ENCODE measurements around the gene MMP7.
"Not testable (repeated sequence)": the region's sequence is repeated elsewhere in the genome, so short reads cannot be mapped to it uniquely, and the experiment has no call there.

The MMP7 gene

DNA sequence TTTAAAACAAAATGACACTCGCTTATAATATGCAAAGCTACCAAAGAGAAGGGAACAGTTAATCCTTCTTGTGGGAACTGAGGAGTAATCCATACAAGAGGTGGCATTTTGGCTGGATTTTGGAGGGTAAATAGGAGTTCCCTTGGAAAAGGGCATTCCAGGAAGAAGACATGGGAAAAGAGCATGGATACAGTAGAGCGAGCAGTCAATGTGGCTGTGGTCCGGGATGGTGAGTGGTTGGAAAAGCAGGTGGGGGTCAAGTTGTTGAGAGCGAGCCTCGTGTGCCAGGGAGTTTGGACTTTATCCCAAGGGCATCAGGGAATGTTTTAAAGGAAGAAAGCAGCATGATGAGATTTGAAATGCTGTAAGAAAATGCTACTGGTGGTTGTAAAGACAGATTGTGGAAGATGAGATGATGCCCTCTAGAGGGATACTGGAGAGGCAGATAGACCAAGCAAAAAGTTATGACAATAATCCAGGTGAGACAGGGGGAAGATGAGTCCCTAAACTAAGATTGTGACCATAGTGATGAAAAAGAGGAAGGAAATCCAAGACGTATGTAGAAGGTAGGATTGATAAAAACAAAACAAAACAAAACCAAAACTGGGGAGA, 3.8 kb upstream of the MMP7 start:
- no peak for DNase-seq

DNA sequence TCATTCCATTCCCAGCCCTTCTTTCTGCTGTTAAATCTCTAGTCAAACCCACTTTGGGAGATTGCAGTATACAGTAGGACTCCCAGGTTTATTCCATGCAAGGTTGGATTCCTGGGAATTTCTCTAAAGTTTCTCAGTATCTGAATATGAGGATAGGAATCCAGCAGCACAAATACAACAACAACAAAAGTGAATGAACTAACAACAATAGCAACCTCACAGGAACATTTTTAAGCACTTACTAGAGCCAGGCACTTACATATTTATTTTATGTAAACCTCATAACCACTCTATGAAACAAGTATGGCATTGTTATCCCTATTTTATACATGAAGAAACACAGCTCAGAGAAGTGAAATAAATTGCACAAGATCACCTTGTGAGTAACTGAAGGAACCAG, 1.9 kb downstream of the MMP7 start:
- no peak for DNase-seq

DNA sequence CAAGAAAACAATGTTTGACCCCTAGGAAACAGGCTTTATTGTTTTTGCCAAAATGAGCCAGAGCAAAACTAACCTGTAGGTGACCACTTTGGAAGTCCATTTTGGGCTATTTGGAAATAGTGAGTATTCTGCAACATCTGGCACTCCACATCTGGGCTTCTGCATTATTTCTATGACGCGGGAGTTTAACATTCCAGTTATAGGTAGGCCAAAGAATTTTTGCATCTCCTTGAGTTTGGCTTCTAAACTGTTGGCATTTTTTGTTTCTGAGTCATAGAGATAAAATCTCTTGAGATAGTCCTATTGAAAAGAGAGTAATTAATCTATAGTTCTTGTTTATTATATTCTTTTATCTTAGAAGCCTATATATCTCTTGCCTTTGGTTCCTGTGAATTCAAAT, 2.9 kb downstream of the MMP7 start:
- no peak for DNase-seq

DNA sequence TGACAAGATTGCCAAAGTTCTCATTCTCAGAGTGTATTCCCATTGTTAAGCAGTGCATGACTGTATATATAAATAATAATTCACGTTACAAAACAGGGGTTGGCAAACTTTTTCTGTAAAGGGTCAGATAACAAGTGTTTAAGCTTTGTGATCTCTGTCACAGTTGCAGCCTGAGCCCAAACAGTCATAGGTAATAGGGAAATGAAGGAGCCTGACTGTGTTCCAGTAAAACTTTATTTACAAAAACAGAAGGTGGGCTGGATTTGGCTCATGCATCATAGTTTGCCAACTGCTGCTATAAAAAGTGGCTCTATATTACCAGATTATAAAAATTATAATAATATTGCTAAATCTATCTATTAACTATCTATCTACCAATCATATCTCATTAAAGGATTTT, 3.5 kb downstream of the MMP7 start:
- no peak for DNase-seq

DNA sequence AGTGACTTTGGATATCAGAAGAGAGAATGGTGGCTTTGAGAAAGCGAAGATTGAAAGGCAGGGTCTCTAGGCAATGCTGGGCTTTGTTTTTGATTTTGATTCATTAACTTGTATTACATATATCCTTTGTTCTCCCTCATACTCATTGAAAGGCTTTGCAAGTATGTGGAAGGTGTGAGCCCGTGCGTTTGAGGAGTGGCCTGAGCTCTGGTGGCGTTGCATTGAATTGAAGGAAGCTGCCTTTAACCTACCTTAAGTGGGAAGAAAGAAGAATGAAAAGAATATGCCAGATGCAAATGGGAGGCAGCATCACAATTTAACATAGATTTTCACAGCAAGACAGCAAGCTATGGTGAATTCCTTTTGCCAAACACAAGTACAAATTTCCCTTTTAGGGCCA, 6.7 kb downstream of the MMP7 start:
- DNase-seq: no peak

DNA sequence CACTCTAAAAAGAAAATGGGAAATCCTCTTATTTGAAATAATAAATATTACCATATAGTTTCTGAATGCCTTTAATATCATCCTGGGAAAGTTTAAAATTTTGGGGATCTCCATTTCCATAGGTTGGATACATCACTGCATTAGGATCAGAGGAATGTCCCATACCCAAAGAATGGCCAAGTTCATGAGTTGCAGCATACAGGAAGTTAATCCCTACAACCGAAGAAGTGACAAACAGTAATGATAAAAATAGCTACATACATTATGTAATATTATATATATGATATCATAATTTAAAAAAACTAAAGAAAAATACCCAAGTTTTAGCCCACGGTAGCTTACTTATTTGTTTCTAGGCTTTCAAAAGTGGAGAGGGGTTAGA, 7.4 kb downstream of the MMP7 start:
- DNase-seq: no peak

DNA sequence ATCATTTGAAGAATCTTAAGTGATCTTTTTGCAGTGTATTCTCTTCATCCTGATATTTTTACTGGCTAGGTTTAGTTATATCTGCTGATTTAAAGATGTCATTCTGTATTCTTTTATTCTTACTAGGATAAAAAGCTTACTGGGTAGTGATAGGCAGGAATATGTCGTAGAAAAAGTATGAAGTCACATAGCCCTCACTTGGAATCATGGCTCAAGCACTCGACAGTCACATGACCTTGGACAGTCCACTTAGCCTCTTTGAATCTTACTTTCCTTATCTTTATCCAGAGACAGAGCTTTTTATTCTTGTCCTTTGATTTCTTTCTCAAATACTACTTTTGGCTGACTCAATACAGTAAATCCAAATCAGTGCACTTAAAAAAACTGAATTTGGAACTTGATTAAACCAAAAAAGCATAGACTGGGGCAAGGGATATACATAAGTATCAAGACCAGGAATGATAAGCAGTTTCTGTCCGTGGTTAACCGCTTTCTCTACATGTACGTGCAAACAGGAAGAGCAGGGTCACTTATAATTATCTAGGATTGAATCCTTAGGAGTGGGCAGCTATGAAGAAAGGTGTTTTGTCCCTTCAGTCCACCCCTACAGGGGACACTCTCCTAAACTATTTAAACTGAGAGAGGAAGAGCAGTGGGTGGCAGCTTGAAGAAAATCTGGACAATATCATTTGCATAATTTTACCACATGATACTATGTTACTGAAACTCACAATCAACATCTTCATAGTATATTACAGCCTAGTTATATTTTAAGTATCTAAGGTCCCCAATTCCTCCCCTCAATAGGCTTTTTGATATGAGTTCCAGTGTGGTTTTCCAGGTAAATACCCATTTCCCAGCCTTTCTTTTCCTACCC, 8.0 kb downstream of the MMP7 start:
- no peak for DNase-seq

DNA sequence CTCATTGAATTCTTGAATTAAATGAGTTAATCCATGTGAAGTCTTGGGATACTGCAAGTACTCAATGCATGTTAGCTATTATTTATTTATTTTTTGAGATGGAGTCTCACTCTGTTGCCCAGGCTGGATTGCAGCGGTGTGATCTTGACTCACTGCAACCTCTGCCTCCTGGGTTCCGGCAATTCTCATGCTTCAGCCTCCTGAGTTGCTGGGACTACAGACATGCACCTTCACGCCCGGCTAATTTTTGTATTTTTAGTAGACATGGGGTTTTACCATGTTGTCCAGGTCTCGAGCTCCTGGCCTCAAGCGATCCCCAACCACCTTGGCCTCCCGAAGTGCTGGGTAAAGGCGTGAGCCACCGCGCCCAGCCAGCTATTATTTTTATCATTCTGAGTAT, 9.4 kb downstream of the MMP7 start:
- DNase-seq: no peak

DNA sequence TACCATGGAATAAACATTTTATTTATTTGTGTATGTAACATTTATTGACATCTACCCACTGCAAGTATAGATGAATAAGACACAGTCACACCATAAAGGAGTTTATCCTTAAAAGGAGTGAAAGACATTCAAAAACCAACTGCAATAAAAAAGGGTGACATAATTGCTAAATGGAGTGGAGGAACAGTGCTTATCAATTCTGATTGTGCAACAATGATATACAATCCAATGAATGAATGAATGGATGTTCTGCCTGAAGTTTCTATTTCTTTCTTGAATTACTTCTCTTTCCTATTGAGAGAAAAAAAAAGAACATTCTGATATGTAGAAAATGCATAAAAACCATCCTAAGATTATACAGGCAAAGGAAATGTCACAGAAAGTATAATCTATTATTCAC, 10.0 kb downstream of the MMP7 start:
- no peak for DNase-seq

DNA sequence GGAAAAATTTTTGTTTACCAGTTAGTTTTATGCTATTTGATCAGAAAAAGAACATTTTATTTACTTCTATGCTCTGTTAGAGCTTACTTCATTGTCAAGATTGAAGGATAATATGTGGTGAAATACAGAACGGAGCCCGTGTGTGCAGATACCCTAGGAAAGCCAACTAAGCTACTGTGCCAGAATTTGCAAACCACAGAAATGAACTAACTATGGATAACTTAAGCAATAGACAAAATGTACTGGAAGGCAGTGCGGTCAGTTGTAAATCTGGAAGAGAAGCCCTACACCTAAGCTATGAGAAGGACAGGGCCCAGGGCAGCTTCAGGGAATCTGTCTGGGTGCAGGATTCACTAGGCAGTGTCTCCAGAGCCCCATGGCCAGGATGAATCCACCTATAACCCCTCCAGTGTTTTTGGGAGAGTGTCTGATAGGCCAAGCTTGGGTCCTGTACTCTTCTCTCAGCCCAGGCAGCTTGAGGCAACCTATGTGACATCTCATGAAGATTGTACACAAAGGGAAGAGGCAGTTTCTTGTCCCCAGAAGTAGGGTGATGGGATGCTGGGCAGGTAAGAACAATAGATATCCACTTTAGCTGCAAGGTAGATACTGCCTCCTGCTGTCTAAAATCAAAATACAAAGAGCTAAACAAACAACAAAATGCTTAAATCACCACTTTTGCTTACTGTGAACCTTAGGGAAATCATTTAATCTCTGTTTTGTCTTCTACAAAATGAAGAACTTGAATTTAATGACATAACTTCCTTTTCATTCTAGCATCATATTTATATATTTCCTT, 12.1 kb downstream of the MMP7 start:
- no peak for DNase-seq

DNA sequence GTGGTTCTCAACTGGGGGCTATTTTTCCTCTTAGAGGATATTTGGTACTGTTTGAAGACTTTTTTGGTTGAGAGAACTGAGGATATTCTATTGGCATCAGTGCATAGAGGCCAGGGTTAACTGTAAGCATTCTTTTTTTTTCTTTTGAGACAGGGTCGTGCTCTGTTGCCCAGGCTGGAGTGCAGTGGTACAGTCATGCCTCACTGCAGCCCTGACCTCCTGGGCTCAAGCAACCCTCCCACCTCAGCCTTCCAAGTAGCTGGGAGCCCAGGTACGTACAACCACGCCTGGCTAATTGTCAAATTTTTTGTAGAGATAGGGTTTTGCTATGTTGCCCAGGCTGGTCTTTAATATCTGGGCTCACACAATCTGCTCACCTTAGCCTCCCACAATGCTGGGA, 12.9 kb downstream of the MMP7 start:
- DNase-seq: no peak

DNA sequence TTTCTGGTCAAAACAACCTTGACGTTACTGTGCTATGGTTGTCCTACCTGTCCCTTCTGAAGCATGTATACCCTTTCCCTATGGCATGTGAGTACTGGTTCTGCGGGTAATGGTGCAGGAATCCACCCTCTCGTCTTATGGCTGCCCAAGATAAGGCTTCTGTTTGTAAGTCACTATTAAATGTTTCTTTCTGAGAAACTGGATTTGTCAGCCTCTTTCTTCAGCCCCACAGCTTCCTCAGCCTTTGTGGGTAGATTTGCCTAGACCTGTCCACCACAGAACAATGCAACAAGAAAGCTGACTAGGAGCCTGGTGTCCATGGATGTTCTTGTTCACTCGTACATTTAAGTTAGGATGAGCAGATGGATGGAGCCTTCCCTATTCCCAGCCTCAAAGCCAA, 14.4 kb downstream of the MMP7 start:
- DNase-seq: no peak

DNA sequence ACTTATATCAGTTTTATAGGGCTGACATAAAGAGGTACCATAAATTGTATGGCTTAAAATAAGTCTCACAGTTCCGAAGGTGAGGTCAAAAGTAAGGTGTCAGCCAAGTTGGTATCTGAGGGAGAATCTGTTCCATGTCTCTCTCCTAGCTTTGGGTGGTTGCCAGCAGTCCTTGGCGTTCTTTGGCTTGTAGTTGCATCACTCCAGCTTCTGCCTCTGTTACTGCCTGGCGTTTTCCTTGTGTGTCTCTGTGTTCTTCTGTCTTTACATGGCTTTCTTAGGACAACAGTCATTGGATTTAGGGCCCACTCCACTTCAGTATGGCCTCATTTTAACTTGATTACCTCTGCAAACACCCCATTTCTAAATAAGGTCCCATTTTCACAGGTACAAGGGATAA, 16.7 kb downstream of the MMP7 start:
- DNase-seq: no peak

DNA sequence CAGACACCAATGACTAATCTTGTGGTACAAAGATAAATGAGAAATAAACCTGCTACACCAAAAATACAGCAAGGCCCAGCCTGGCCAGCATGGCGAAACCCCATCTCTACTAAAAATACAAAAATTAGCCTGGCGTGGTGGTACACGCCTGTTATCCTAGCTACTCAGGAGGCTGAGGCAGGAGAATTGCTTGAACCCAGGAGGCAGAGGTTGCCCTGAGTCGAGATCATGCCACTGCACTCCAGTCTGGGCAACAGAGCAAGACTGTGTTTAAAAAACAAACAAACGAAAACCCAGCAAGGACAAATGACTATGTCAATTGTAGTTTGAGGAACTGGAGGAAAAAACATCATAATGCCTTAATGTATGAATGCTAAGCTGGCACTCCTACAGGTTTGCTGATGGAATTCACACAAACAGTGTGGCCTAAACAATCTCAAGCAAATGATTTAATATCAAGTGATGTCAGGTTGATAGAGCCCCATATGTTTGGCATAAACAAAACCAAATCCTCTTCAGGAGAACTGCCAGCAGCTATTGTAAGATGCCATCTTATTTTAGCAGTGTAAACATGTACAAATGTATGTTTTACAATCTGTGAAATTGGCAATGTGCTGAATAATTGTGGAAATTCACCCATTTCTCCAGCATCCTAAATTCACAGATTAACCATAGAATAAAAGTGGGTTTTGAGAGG, 20.0 kb downstream of the MMP7 start:
- DNase-seq: no peak

DNA sequence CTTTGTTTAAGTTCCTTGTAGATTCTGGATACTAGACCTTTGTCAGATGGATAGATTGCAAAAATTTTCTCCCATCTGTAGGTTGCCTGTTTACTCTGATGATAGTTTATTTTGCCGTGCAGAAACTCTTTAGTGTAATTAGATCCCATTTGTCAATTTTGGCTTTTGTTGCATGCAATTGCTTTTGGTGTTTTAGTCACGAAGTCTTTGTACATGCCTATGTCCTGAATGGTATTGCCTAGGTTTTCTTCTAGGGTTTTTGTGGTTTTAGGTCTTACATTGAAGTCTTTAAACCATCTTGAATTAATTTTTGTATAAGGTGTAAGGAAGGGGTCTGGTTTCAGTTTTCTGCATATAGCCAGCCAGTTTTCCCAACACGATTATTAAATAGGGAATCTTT, 27.7 kb downstream of the MMP7 start:
- not testable (repeated sequence) for DNase-seq

DNA sequence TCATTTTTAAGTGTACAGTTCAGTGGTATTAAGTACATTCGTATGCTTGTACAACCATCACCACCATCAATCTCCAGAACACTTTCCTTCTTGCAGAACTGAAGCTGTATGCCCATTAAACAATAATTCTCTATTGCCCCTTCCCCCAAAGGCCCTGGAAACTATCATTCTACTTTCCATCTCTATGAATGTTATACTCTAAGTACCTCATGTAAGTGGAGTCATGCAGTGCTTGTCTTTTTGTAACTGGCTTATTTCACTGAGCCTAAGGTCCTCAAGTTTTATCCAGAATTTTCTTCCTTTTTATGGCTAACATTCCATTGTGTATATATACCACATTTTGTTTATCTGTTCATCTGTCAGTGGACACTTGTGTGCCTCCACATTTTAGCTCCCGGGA, 29.7 kb downstream of the MMP7 start:
- no peak for DNase-seq

DNA sequence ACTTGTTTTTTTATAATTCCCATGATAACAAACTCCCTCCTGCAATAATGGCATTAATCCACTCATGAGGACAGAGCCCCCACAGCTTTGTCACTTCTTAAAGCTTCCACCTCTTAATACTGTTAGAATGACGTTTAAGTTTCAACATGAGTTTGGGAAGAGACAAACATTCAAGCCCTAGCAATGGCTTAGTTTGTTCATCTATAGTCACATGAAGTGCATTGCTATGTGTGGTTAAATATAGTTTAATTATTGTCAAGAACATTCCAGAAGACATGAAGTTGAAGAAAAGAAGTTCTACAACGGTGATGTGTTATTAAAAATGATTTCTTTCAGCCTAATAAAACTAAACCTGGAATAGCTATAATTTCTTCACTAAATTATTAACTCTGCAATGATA, 30.6 kb downstream of the MMP7 start:
- DNase-seq: no peak

DNA sequence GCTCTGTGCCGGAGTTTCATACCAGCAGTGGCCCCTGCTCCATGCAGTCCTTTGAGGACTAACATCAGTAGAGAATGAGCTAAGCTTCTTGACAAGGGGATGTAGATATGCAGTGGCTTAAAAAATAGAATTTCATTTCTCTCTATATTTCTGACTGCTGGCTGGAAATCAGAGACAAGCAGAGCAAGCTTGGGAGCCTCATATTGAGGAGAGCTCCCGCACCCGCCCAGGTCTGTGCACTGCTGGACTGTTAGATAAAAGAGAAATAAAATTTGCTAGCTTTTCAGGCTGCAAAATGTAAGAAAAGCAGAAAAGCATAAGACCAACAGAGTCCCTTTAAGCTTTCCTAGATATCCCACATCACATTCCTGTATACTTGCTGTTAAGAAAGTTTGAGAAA, 31.4 kb downstream of the MMP7 start:
- no peak for DNase-seq

DNA sequence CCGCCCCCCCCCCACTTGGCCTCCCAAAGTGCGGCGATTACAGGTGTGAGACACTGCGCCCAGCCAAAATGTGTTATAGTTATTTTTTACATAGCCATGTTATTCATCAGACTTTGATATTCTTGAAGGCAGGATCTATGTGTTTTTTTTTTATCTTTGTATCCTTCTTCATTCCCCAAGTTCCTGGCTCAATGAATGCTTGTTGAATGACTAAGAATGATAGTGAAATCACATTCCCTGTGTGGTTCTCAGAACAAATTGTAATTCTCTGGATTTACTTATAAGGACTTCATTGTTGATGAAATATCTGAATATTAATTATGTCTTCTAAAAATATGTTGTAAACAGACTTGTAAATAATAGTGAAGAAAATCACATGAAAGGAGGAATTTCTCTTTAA, 33.5 kb downstream of the MMP7 start:
- no peak for DNase-seq

DNA sequence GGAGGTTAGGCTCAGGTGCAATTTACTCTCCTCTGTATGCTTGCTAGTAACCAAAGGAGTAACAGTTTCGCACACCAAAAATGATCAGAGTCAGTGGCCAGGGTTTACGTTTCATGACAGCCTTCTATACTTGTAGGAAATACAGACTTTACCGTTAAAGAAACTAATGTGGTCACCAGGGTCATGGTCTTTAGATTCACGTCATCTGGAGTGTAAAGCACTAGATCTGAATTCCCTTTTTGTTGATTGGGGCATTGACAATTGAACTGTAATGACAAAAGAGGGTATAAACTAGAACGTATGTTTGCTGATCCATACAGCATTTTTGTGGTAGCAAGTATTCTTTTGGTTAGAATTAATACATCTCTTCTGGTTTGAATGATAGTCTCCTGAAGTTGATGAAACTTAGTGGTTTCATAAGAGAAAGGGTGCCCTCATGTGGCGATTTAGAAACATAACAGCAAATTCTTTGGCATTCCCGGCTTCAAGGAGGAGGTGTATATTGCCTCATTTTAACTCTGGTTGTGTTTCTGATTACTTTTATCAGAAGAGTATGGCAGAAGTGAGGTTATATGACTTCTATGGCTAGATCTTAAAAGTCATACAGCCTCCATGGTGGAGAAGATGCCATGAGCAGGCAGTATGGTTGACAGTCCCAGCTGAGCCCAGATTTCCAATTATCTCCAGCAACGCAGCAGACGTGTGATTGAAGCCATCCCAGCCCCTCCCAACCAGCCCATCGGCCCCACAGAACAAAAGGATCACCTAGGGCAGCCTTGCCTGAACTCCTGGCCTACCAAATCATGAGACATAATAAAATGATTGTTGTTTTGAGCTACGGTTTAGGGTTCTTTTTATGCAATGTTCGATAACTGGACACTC, 35.1 kb downstream of the MMP7 start:
- DNase-seq: peak; percentile 63

DNA sequence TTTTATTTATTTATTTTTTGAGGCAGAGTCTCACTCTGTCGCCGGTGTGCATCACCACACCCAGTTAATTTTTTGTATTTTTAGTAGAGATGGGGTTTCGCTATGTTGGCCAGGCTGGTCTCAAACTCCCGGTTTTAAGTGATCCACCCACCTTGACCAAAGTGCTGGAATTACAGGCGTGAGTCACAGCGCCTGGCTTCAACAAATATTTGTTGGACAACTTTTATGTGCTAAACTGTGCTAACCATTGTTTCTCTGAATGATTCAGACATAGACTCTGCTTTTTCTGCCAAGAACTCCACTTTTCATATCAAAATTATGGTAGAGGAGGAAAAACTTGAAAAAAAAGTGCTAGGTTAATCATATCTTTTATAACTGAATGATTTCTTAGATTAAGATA, 36.3 kb downstream of the MMP7 start:
- DNase-seq: no peak

DNA sequence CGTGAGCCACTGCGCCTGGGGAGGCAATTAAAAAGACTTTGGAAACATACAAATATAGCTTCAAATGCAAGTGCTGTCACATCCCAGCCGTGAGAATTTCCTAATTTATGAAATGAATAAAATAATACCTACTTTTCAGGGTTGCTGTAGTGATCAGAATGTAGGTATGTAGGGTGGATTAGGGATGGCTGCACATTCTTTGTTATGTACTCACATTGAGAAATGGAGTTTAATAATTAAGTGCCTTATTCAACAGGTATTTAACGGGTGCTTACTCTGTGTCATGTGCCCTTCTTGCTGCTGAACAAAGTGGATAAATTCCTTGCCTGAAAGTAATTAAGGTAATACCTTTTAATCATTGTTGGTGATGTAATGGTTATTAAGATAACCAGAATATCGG, 37.0 kb downstream of the MMP7 start:
- no peak for DNase-seq
